SU-DHL-6 (cell line): ENCODE data around the gene PDE4D.

ENCODE experiments used
- H2AFZ ChIP-seq: fragments of 200-600 bp; sonication (generic); 2 replicates; pipeline ENCODE4 v1.6.1; 2014; ENCODE audit warnings: low read depth, mild to moderate bottlenecking, moderate library complexity, mixed read lengths, antibody characterized with exemption, low read length; ENCODE audit not compliant: severe bottlenecking
- H3F3A ChIP-seq: fragments of 200-600 bp; shearing (Covaris generic); 2 replicates; pipeline ENCODE4 v1.6.0; 2016; ENCODE audit warnings: antibody characterized with exemption, mild to moderate bottlenecking; ENCODE audit not compliant: insufficient read depth
- H3K27ac ChIP-seq: fragments of 200-600 bp; sonication (generic); 2 replicates; pipeline ENCODE4 v1.5.1; 2016; ENCODE audit warnings: low read depth, mild to moderate bottlenecking, low read length, moderate library complexity, mixed read lengths
- H3K27me3 ChIP-seq: fragments of 200-600 bp; sonication (generic), shearing (Covaris generic); 2 replicates; pipeline ENCODE4 v1.6.0; 2014; ENCODE audit warnings: mild to moderate bottlenecking, low read length
- H3K36me3 ChIP-seq: fragments of 200-600 bp; sonication (generic); 2 replicates; pipeline ENCODE4 v1.6.1; 2014; ENCODE audit warnings: mild to moderate bottlenecking, low read length, mixed read lengths
- H3K4me2 ChIP-seq: fragments of 300-600, 200-600 bp; shearing (Covaris generic), sonication (generic); 2 replicates; pipeline ENCODE4 v1.6.0; 2014; ENCODE audit warnings: low read length, low read depth, mild to moderate bottlenecking; ENCODE audit not compliant: poor library complexity, severe bottlenecking
- H3K4me3 ChIP-seq: fragments of 200-600 bp; sonication (generic); 2 replicates; pipeline ENCODE4 v1.5.1; 2014; ENCODE audit warnings: antibody characterized with exemption, low read length, mild to moderate bottlenecking, mixed read lengths; ENCODE audit not compliant: insufficient read depth, poor library complexity, severe bottlenecking
- H3K79me2 ChIP-seq: fragments of 200-600 bp; sonication (generic); 2 replicates; pipeline ENCODE4 v1.6.1; 2014; ENCODE audit warnings: mild to moderate bottlenecking, low read length, moderate library complexity; ENCODE audit not compliant: insufficient read depth
- H3K9ac ChIP-seq: fragments of 200-600 bp; sonication (generic); 2 replicates; pipeline ENCODE4 v1.7.0; 2014; ENCODE audit warnings: mild to moderate bottlenecking, low read length
- H3K9me2 ChIP-seq: fragments of 200-600 bp; sonication (generic); replicated peaks from 2 replicates; pipeline ENCODE4 v1.6.1; 2014; ENCODE audit warnings: low read length; ENCODE audit not compliant: insufficient read depth
- H3K9me3 ChIP-seq: fragments of 200-600 bp; sonication (generic); 2 replicates; pipeline ENCODE4 v1.6.1; 2014; ENCODE audit warnings: low read length, mixed read lengths; ENCODE audit not compliant: insufficient read depth
- H4K20me1 ChIP-seq: fragments of 200-600 bp; sonication (generic); 2 replicates; pipeline ENCODE4 v1.6.1; 2014; ENCODE audit warnings: low read depth, mild to moderate bottlenecking, antibody characterized with exemption, low read length, moderate library complexity, mixed read lengths
- CTCF ChIP-seq: fragments of 200-600 bp; sonication (generic); IDR thresholded peaks from one replicate; pipeline ENCODE4 v1.5.1; 2017; ENCODE audit warnings: antibody characterized with exemption, mild to moderate bottlenecking, low read length, moderate library complexity; ENCODE audit not compliant: insufficient read depth, poor library complexity, severe bottlenecking
- EZH2phosphoT487 ChIP-seq: fragments of 200-600 bp; sonication (generic), shearing (Covaris generic); conservative IDR thresholded peaks from 2 replicates; pipeline ENCODE4 v1.6.1; 2018; ENCODE audit warnings: mild to moderate bottlenecking, antibody characterized with exemption, low read length, moderate library complexity, mixed read lengths

The PDE4D gene

GRCh38 chr5:59193616-59194319 lies 699.8 kb downstream of the PDE4D start:
- no peak overlapping the region for H3K9ac ChIP-seq
- H4K20me1 ChIP-seq: no peaks in the 10 kb centered on the region
- H3K9me3 ChIP-seq: no peaks in the 10 kb centered on the region
- no peaks in the 10 kb centered on the region for H3F3A ChIP-seq
- no peak overlapping the region for H3K4me2 ChIP-seq
- H2AFZ ChIP-seq: no peak overlapping the region
- H3K79me2 ChIP-seq: no peaks in the 10 kb centered on the region
- no peaks in the 10 kb centered on the region for H3K36me3 ChIP-seq
- no peak for TF ChIP-seq CTCF
- no peak for TF ChIP-seq EZH2phosphoT487
- no peak overlapping the region for H3K27ac ChIP-seq
- H3K27me3 ChIP-seq: no peaks in the 10 kb centered on the region
- no peak overlapping the region for H3K4me3 ChIP-seq
- no peaks in the 10 kb centered on the region for H3K9me2 ChIP-seq

- no peak overlapping the region for H3K27ac ChIP-seq
- no peaks in the 10 kb centered on the region for H4K20me1 ChIP-seq
- no peaks in the 10 kb centered on the region for H3K9me3 ChIP-seq
- H2AFZ ChIP-seq: no peak overlapping the region
- peaks cover 3% of the 10 kb centered on the region; the same call in 1 of the 2 replicates for H3K27me3 ChIP-seq
- no peak overlapping the region for H3K4me2 ChIP-seq
- H3K9ac ChIP-seq: no peak overlapping the region
- no peak for TF ChIP-seq CTCF
- TF ChIP-seq EZH2phosphoT487: no peak
- no peaks in the 10 kb centered on the region for H3K9me2 ChIP-seq
- H3K79me2 ChIP-seq: no peaks in the 10 kb centered on the region
- no peak overlapping the region for H3K4me3 ChIP-seq
- H3K36me3 ChIP-seq: no peaks in the 10 kb centered on the region
- H3F3A ChIP-seq: no peaks in the 10 kb centered on the region
Measured at GRCh38 chr5:59190746-59191145, 702.8 kb downstream of the PDE4D start.

- H3K79me2 ChIP-seq: no peaks in the 10 kb centered on the region
- H3K27ac ChIP-seq: no peak overlapping the region
- H3K27me3 ChIP-seq: peaks cover 3% of the 10 kb centered on the region; the same call in 1 of the 2 replicates
- H3K9me3 ChIP-seq: no peaks in the 10 kb centered on the region
- H4K20me1 ChIP-seq: no peaks in the 10 kb centered on the region
- TF ChIP-seq CTCF (no peak), EZH2phosphoT487 (no peak)
- no peaks in the 10 kb centered on the region for H3K36me3 ChIP-seq
- H3F3A ChIP-seq: no peaks in the 10 kb centered on the region
- no peak overlapping the region for H3K9ac ChIP-seq
- H3K4me3 ChIP-seq: no peak overlapping the region
- no peaks in the 10 kb centered on the region for H3K9me2 ChIP-seq
- H3K4me2 ChIP-seq: no peak overlapping the region
- no peak overlapping the region for H2AFZ ChIP-seq
Measured at GRCh38 chr5:59189472-59190244, 703.9 kb downstream of the PDE4D start.
